Neural progenitor cell (in vitro differentiated cells): ENCODE measurements around the gene SLMAP. TPM values are rescaled to one million over a fixed set of nuclear protein-coding genes. Genes with fewer than 3 reads are reported as not detected.

Source experiments
- DNase-seq: peaks from one replicate; pipeline ENCODE4 v3.0.0-alpha.2; 2016; ENCODE audit warnings: low spot score
- H2AFZ ChIP-seq: fragments of 200-600 bp; sonication (generic); replicated peaks from 2 replicates; pipeline ENCODE4 v1.6.1; 2016; ENCODE audit warnings: antibody characterized with exemption
- H3F3A ChIP-seq: fragments of 200-600 bp; sonication (generic); 2 replicates; pipeline ENCODE4 v1.6.1; 2016; ENCODE audit warnings: antibody characterized with exemption, low read depth
- H3K27ac ChIP-seq: fragments of 200-600 bp; sonication (generic); 2 replicates; pipeline ENCODE4 v1.5.1; 2016; ENCODE audit warnings: mild to moderate bottlenecking
- H3K27me3 ChIP-seq: fragments of 200-600 bp; sonication (generic); 2 replicates; pipeline ENCODE4 v1.6.1; 2016; ENCODE audit warnings: mild to moderate bottlenecking, moderate library complexity
- H3K36me3 ChIP-seq: fragments of 200-600 bp; sonication (generic); 2 replicates; pipeline ENCODE4 v1.5.1; 2016
- H3K4me1 ChIP-seq: fragments of 200-600 bp; sonication (generic); 2 replicates; pipeline ENCODE4 v1.6.1; 2016; ENCODE audit warnings: mixed run types
- H3K4me2 ChIP-seq: fragments of 200-600 bp; sonication (generic); 2 replicates; pipeline ENCODE4 v1.6.1; 2016
- H3K4me3 ChIP-seq: fragments of 200-600 bp; sonication (generic); 2 replicates; pipeline ENCODE4 v1.5.1; 2016
- H3K79me2 ChIP-seq: fragments of 200-600 bp; sonication (generic); 2 replicates; pipeline ENCODE4 v1.6.1; 2016; ENCODE audit warnings: low read depth
- H3K9ac ChIP-seq: fragments of 200-600 bp; sonication (generic); 2 replicates; pipeline ENCODE4 v1.6.1; 2016
- H3K9me3 ChIP-seq: fragments of 200-600 bp; sonication (generic); 2 replicates; pipeline ENCODE4 v1.5.1; 2016; ENCODE audit warnings: low read depth
- H4K20me1 ChIP-seq: fragments of 200-600 bp; sonication (generic); 2 replicates; pipeline ENCODE4 v1.6.1; 2016; ENCODE audit warnings: low read depth
- H3K27ac Mint-ChIP-seq: 3 replicates; pipeline ENCODE4 v1.8.0; 2021; ENCODE audit warnings: mixed read lengths
- H3K27me3 Mint-ChIP-seq: 2 replicates; pipeline ENCODE4 v1.8.0; 2022; ENCODE audit warnings: low read depth, mild to moderate bottlenecking, inconsistent platforms, moderate library complexity, mixed read lengths; ENCODE audit not compliant: insufficient read depth
- H3K36me3 Mint-ChIP-seq: 3 replicates; pipeline ENCODE4 v1.8.0; 2021; ENCODE audit warnings: mixed read lengths
- H3K4me1 Mint-ChIP-seq: 3 replicates; pipeline ENCODE4 v1.8.0; 2021; ENCODE audit warnings: mixed read lengths
- H3K4me3 Mint-ChIP-seq: 3 replicates; pipeline ENCODE4 v1.8.0; 2021; ENCODE audit warnings: mild to moderate bottlenecking, moderate library complexity, mixed read lengths
- H3K9me3 Mint-ChIP-seq: 3 replicates; pipeline ENCODE4 v1.8.0; 2020; ENCODE audit warnings: mixed read lengths
- CTCF ChIP-seq: fragments of 200-600 bp; sonication (generic); IDR thresholded peaks from 2 replicates; pipeline ENCODE4 v1.5.1; 2017; ENCODE audit warnings: antibody characterized with exemption, mild to moderate bottlenecking
- EZH2 ChIP-seq: fragments of 200-600 bp; sonication (generic); IDR thresholded peaks from 2 replicates; pipeline ENCODE4 v1.6.1; 2017; ENCODE audit warnings: antibody characterized with exemption, mild to moderate bottlenecking, moderate library complexity
- EZH2phosphoT487 ChIP-seq: fragments of 200-600 bp; sonication (generic); IDR thresholded peaks from 2 replicates; pipeline ENCODE4 v1.6.1; 2017; ENCODE audit warnings: antibody characterized with exemption
- total RNA-seq: library from RNA; depleted of rRNA; stranded (reverse); fragments of >200 nt; gene quantifications from 2 replicates; pipeline ENCODE4 v1.2.3, GENCODE V29; 2015; ENCODE audit warnings: low replicate concordance

SLMAP gene
- total RNA-seq, 1 donor from 2014 or later = 59.4 TPM

DNA sequence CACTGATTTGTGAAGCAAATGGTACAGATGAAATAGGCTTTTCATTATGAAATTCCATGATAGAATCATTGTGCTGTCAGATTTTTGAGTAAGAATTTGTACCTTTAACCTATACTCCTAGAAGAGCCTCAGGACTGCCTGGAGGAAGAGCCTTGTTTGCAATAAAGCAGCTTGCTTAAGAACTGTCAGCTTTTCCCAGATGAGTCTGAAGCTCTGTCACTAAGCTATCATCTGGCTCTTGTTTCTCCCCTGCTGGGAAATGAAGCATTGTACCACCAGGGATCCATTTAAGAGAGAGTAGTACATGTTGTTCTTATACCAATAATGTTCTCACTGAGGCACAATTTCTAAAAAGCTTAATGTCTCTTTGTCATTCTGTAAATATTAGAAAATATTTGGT, 167.0 kb downstream of the SLMAP start:
- Histone ChIP-seq H4K20me1 (no peaks in the 10 kb centered on the region), H3K9me3 (no peaks in the 10 kb centered on the region), H3K4me3 (no peak overlapping the region), H3K79me2 (no peaks in the 10 kb centered on the region), H3K4me2 (no peak overlapping the region), H3K9ac (no peak overlapping the region), H3K36me3 (no peaks in the 10 kb centered on the region), H3K27me3 (no peaks in the 10 kb centered on the region), H3F3A (no peaks in the 10 kb centered on the region), H3K27ac (no peak overlapping the region), H3K4me1 (no peaks in the 10 kb centered on the region), H2AFZ (no peak overlapping the region)
- Mint-ChIP-seq H3K9me3 (no peaks in the 10 kb centered on the region), H3K27ac (no peak overlapping the region), H3K36me3 (peaks cover 28% of the 10 kb centered on the region), H3K4me1 (peaks cover 2% of the 10 kb centered on the region), H3K27me3 (no peaks in the 10 kb centered on the region), H3K4me3 (no peak overlapping the region)
- TF ChIP-seq EZH2phosphoT487 (no peak), EZH2 (no peak), CTCF (no peak)
- no peak for DNase-seq

- no peak overlapping the region for H3K4me2 ChIP-seq
- Mint-ChIP-seq H3K4me1 (peaks cover 2% of the 10 kb centered on the region), H3K27me3 (no peaks in the 10 kb centered on the region), H3K9me3 (no peaks in the 10 kb centered on the region), H3K36me3 (peaks cover 23% of the 10 kb centered on the region), H3K4me3 (no peak overlapping the region), H3K27ac (no peak overlapping the region)
- no peaks in the 10 kb centered on the region for H3F3A ChIP-seq
- no peaks in the 10 kb centered on the region for H3K27me3 ChIP-seq
- H3K4me3 ChIP-seq = no peak overlapping the region
- TF ChIP-seq EZH2 (no peak), CTCF (no peak), EZH2phosphoT487 (no peak)
- H4K20me1 ChIP-seq = no peaks in the 10 kb centered on the region
- H3K36me3 ChIP-seq = no peaks in the 10 kb centered on the region
- no peak overlapping the region for H3K27ac ChIP-seq
- no peak for DNase-seq
- H2AFZ ChIP-seq = no peak overlapping the region
- no peaks in the 10 kb centered on the region for H3K4me1 ChIP-seq
- H3K9ac ChIP-seq = no peak overlapping the region
- no peaks in the 10 kb centered on the region for H3K79me2 ChIP-seq
- H3K9me3 ChIP-seq = no peaks in the 10 kb centered on the region
These were observed 167.6 kb downstream of the SLMAP start for GRCh38 chr3:57923752-57924151.

- Histone ChIP-seq H3K9me3 (no peaks in the 10 kb centered on the region), H3K4me2 (no peak overlapping the region), H3K9ac (no peak overlapping the region), H3K4me3 (no peak overlapping the region), H4K20me1 (no peaks in the 10 kb centered on the region), H3K27me3 (no peaks in the 10 kb centered on the region), H3K79me2 (no peaks in the 10 kb centered on the region), H3K27ac (no peak overlapping the region), H2AFZ (no peak overlapping the region), H3F3A (no peaks in the 10 kb centered on the region), H3K4me1 (no peaks in the 10 kb centered on the region), H3K36me3 (no peaks in the 10 kb centered on the region)
- no peak for TF ChIP-seq EZH2
- H3K36me3 Mint-ChIP-seq = peaks cover 18% of the 10 kb centered on the region
- peaks cover 2% of the 10 kb centered on the region for H3K4me1 Mint-ChIP-seq
- DNase-seq = no peak
- no peaks in the 10 kb centered on the region for H3K27me3 Mint-ChIP-seq
- no peaks in the 10 kb centered on the region for H3K9me3 Mint-ChIP-seq
- no peak overlapping the region for H3K27ac Mint-ChIP-seq
- H3K4me3 Mint-ChIP-seq = no peak overlapping the region
These were observed 171.1 kb downstream of the SLMAP start for GRCh38 chr3:57927166-57927565.

DNA sequence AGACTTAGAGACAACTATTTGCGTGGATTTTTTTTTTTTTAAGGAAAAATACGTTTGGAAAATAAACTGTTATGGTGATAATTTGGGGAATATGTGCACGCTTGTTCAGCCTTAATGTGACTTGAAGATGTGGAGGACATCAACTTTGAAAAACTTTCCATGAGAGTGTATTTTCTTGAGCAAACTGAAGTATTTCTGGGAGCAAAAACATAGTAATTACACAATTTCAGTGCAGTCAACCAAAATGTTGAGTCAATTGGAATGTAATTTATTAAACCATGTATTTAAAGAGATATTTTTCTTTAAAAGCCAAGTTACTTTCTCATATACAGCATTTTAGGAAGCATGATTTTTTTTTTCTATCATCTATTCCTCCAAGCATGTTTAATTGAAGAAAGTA, 171.8 kb downstream of the SLMAP start:
- DNase-seq = no peak
- peaks cover 2% of the 10 kb centered on the region for H3K4me1 Mint-ChIP-seq
- Histone ChIP-seq H3K36me3 (no peaks in the 10 kb centered on the region), H3K27me3 (no peaks in the 10 kb centered on the region), H3K9ac (no peak overlapping the region), H3K27ac (no peak overlapping the region), H3K79me2 (no peaks in the 10 kb centered on the region), H4K20me1 (no peaks in the 10 kb centered on the region), H3K4me3 (no peak overlapping the region), H3K4me1 (no peaks in the 10 kb centered on the region), H3F3A (no peaks in the 10 kb centered on the region), H3K9me3 (no peaks in the 10 kb centered on the region), H3K4me2 (no peak overlapping the region), H2AFZ (no peak overlapping the region)
- no peaks in the 10 kb centered on the region for H3K9me3 Mint-ChIP-seq
- no peak overlapping the region for H3K27ac Mint-ChIP-seq
- H3K27me3 Mint-ChIP-seq = no peaks in the 10 kb centered on the region
- peaks cover 16% of the 10 kb centered on the region for H3K36me3 Mint-ChIP-seq
- TF ChIP-seq CTCF (no peak), EZH2 (no peak)
- no peak overlapping the region for H3K4me3 Mint-ChIP-seq
